Motor neuron (in vitro differentiated cells): ENCODE results near the gene LRRK2. TPM values are rescaled to one million over a fixed set of nuclear protein-coding genes. Genes with fewer than 3 reads are reported as not detected.

Experiments
- ATAC-seq, 8 experiments: fragments of 200-7000 bp; cut with Tn5 transposase; replicated peaks in 6 of 8; 2 replicates each; pipeline ENCODE4 v1.8.0; 2021; ENCODE audit warnings: mild to moderate bottlenecking in 8 of 8, moderate library complexity in 8 of 8
- H3K27ac ChIP-seq, 2 donors: fragments of 250-450 bp; sonication (Bioruptor Pico); 2 replicates each; pipeline ENCODE4 v1.9.0; 2021; ENCODE audit warnings: antibody characterized with exemption in 2 of 2, mild to moderate bottlenecking in 2 of 2, moderate library complexity in 1 of 2
- H3K4me1 ChIP-seq, 2 donors: fragments of 250-450 bp; sonication (Bioruptor Pico); replicated peaks in 1 of 2; 2 replicates each; pipeline ENCODE4 v1.6.1; 2021; ENCODE audit warnings: antibody characterized with exemption in 2 of 2, mild to moderate bottlenecking in 2 of 2, moderate library complexity in 1 of 2
- H3K4me3 ChIP-seq, 5 donors: fragments of 250-450 bp; sonication (Bioruptor Pico); 2 replicates each; pipeline ENCODE4 v1.9.0; 2021; ENCODE audit warnings: antibody characterized with exemption in 5 of 5, mild to moderate bottlenecking in 5 of 5, moderate library complexity in 4 of 5
- WGBS, 10 experiments: fragments of 450-650 bp; shearing (Covaris generic); methylation state at CpG; one replicate each; pipeline ENCODE4 v1.0.0; 2022; 5-methylcytosine and 5-hydroxymethylcytosine counted together
- in situ Hi-C, 9 experiments: fragments of 400-800 bp; cut with MboI; loops; one replicate each; pipeline ENCODE4 v1.15.0; 2021; ENCODE audit warnings: low sequenced_read_pairs in 9 of 9, low pct_unique_long_range_greater_than_20kb in 2 of 9; ENCODE audit not compliant: unreplicated experiment in 9 of 9
- total RNA-seq, 8 experiments: library from RNA; unstranded; fragments of 300-600 nt; gene quantifications; 2 replicates each; pipeline versions ENCODE4 v1.2.3 to v1.2.4, GENCODE V29; 2022

LRRK2 gene
- total RNA-seq, 8 experiments from 2014 or later = 0.17 to 3.4 (median 0.57) TPM; not detected in 1

- Histone ChIP-seq H3K27ac (no peak overlapping the region), H3K4me3 (no peak overlapping the region), H3K4me1 (no peaks in the 10 kb centered on the region)
- whole genome bisulfite sequencing, 10 experiments = 75 to 100% (median 100%) methylated on average over 1 of the region's 1 CpG; no CpG with 5 or more reads in 3 of the 10 experiments
- ATAC-seq = no peak
- in situ Hi-C loops = loop anchor here in 3 of 9 experiments (10.0 to 25.0 kb wide), 3 partner anchors 97 to 553 kb away; no protein-coding TSS in a partner anchor
Observed at GRCh38 chr12:40315375-40315774, 90.6 kb downstream of the LRRK2 start.

- Histone ChIP-seq H3K4me3 (no peak overlapping the region), H3K27ac (no peak overlapping the region), H3K4me1 (no peaks in the 10 kb centered on the region)
- no peak for ATAC-seq
- in situ Hi-C loops = loop anchor here in 3 of 9 experiments (25.0 kb wide), 2 partner anchors 88 to 562 kb away; no protein-coding TSS in a partner anchor
Observed at GRCh38 chr12:40324261-40324660, 99.5 kb downstream of the LRRK2 start.

- in situ Hi-C loops = loop anchor here in 1 of 9 experiments (25.0 kb wide), 1 partner anchor 612 kb away; no protein-coding TSS in a partner anchor
- no peak overlapping the region for H3K4me3 ChIP-seq
- no peak overlapping the region for H3K27ac ChIP-seq
- H3K4me1 ChIP-seq = no peaks in the 10 kb centered on the region
- peak in 4 of 8 experiments; percentile 27 to 86 (median 81) for ATAC-seq
- 26 to 98% (median 55%) methylated on average over 1 to 5 of the region's 5 CpGs for whole genome bisulfite sequencing, 10 experiments
Observed at GRCh38 chr12:40325349-40325960, 100.7 kb downstream of the LRRK2 start.

GRCh38 chr12:40327535-40327934 lies 102.7 kb downstream of the LRRK2 start:
- 59 to 100% (median 83%) methylated on average over 1 to 3 of the region's 3 CpGs; no CpG with 5 or more reads in 1 of the 10 experiments for WGBS, 10 experiments
- peak in 2 of 8 experiments; percentile 63 to 75 for ATAC-seq
- Histone ChIP-seq H3K27ac (no peak overlapping the region), H3K4me3 (no peak overlapping the region), H3K4me1 (no peaks in the 10 kb centered on the region)
- in situ Hi-C loops = loop anchor here in 1 of 9 experiments (25.0 kb wide), 1 partner anchor 610 kb away; no protein-coding TSS in a partner anchor

GRCh38 chr12:40330180-40330579 lies 105.4 kb downstream of the LRRK2 start:
- H3K27ac ChIP-seq = no peak overlapping the region
- in situ Hi-C loops = loop anchor here in 2 of 9 experiments (10.0 to 25.0 kb wide), 2 partner anchors 595 to 607 kb away; no protein-coding TSS in a partner anchor
- H3K4me1 ChIP-seq = no peaks in the 10 kb centered on the region
- 18 to 100% (median 73%) methylated on average over 1 of the region's 1 CpG; no CpG with 5 or more reads in 1 of the 10 experiments for WGBS, 10 experiments
- no peak overlapping the region for H3K4me3 ChIP-seq
- ATAC-seq = no peak

- in situ Hi-C loops = loop anchor here in 2 of 9 experiments (10.0 to 25.0 kb wide), 2 partner anchors 593 to 605 kb away; no protein-coding TSS in a partner anchor
- no peaks in the 10 kb centered on the region for H3K4me1 ChIP-seq
- 17 to 100% (median 86%) methylated on average over 1 of the region's 1 CpG; no CpG with 5 or more reads in 3 of the 10 experiments for WGBS, 10 experiments
- H3K4me3 ChIP-seq = no peak overlapping the region
- peak in 1 of 8 experiments; percentile 25 for ATAC-seq
- H3K27ac ChIP-seq = no peak overlapping the region
Observed at GRCh38 chr12:40331886-40332285, 107.1 kb downstream of the LRRK2 start.

- WGBS, 10 experiments = 63 to 100% (median 92%) methylated on average over 2 of the region's 2 CpGs; no CpG with 5 or more reads in 4 of the 10 experiments
- Histone ChIP-seq H3K4me1 (no peaks in the 10 kb centered on the region), H3K4me3 (no peak overlapping the region), H3K27ac (no peak overlapping the region)
- in situ Hi-C loops = loop anchor here in 2 of 9 experiments (10.0 to 25.0 kb wide), 2 partner anchors 589 to 601 kb away; no protein-coding TSS in a partner anchor
- ATAC-seq = peak in 2 of 8 experiments; percentile 42 to 57
Observed at GRCh38 chr12:40335991-40336390, 111.2 kb downstream of the LRRK2 start.

GRCh38 chr12:40336573-40337199 lies 111.9 kb downstream of the LRRK2 start:
- Histone ChIP-seq H3K4me3 (no peak overlapping the region), H3K27ac (no peak overlapping the region), H3K4me1 (no peaks in the 10 kb centered on the region)
- 0 to 100% (median 55%) methylated on average over 1 of the region's 1 CpG for WGBS, 10 experiments
- peak in 3 of 8 experiments; percentile 43 to 75 (median 68) for ATAC-seq
- in situ Hi-C loops = loop anchor here in 2 of 9 experiments (10.0 to 25.0 kb wide), 2 partner anchors 588 to 601 kb away; no protein-coding TSS in a partner anchor

- Histone ChIP-seq H3K4me3 (no peak overlapping the region), H3K4me1 (no peaks in the 10 kb centered on the region), H3K27ac (no peak overlapping the region)
- 0 to 83% (median 34%) methylated on average over 1 of the region's 1 CpG; no CpG with 5 or more reads in 2 of the 10 experiments for WGBS, 10 experiments
- ATAC-seq = no peak
- in situ Hi-C loops = loop anchor here in 2 of 9 experiments (10.0 to 25.0 kb wide), 2 partner anchors 587 to 599 kb away; no protein-coding TSS in a partner anchor
Observed at GRCh38 chr12:40338071-40338470, 113.3 kb downstream of the LRRK2 start.

- no peak for ATAC-seq
- Histone ChIP-seq H3K27ac (no peak overlapping the region), H3K4me1 (no peaks in the 10 kb centered on the region), H3K4me3 (no peak overlapping the region)
- in situ Hi-C loops = loop anchor here in 2 of 9 experiments (10.0 to 25.0 kb wide), 2 partner anchors 586 to 599 kb away; no protein-coding TSS in a partner anchor
Observed at GRCh38 chr12:40338621-40339020, 113.8 kb downstream of the LRRK2 start.

- ATAC-seq = no peak
- in situ Hi-C loops = loop anchor here in 1 of 9 experiments (25.0 kb wide), 1 partner anchor 595 kb away; no protein-coding TSS in a partner anchor
- WGBS, 10 experiments = 83 to 100% (median 92%) methylated on average over 1 to 2 of the region's 2 CpGs; no CpG with 5 or more reads in 6 of the 10 experiments
Observed at GRCh38 chr12:40342010-40342409, 117.2 kb downstream of the LRRK2 start.

GRCh38 chr12:40343124-40343523 lies 118.3 kb downstream of the LRRK2 start:
- Histone ChIP-seq H3K4me3 (no peak overlapping the region), H3K4me1 (no peaks in the 10 kb centered on the region), H3K27ac (no peak overlapping the region)
- in situ Hi-C loops = loop anchor here in 1 of 9 experiments (25.0 kb wide), 1 partner anchor 594 kb away; no protein-coding TSS in a partner anchor
- WGBS, 10 experiments = 0 to 74% (median 46%) methylated on average over 1 to 4 of the region's 4 CpGs
- no peak for ATAC-seq

More at GRCh38 chr12:40342010-40342409, 117.2 kb downstream of the LRRK2 start:
- H3K27ac ChIP-seq = no peak overlapping the region
- H3K4me1 ChIP-seq = no peaks in the 10 kb centered on the region
- no peak overlapping the region for H3K4me3 ChIP-seq

GRCh38 chr12:40344312-40344711 lies 119.5 kb downstream of the LRRK2 start:
- WGBS, 10 experiments = 17 to 92% (median 85%) methylated on average over 1 of the region's 1 CpG; no CpG with 5 or more reads in 2 of the 10 experiments
- no peak overlapping the region for H3K27ac ChIP-seq
- ATAC-seq = no peak
- in situ Hi-C loops = loop anchor here in 1 of 9 experiments (25.0 kb wide), 1 partner anchor 593 kb away; no protein-coding TSS in a partner anchor
- H3K4me3 ChIP-seq = no peak overlapping the region
- no peaks in the 10 kb centered on the region for H3K4me1 ChIP-seq
